HUES64 (cell line): ENCODE results near the gene FAM241B.

Experiments
- H3K27ac ChIP-seq: 2 replicates; pipeline ENCODE4 v1.7.0; 2013; ENCODE audit warnings: low read depth, low read length, inconsistent platforms
- H3K27me3 ChIP-seq: 2 replicates; pipeline ENCODE4 v1.6.1; 2013; ENCODE audit warnings: mild to moderate bottlenecking, low read length; ENCODE audit not compliant: insufficient read depth
- H3K36me3 ChIP-seq: 2 replicates; pipeline ENCODE4 v1.6.1; 2013; ENCODE audit warnings: mild to moderate bottlenecking, low read length; ENCODE audit not compliant: insufficient read depth
- H3K4me1 ChIP-seq: 2 replicates; pipeline ENCODE4 v1.6.1; 2013; ENCODE audit warnings: mild to moderate bottlenecking, low read length, moderate library complexity; ENCODE audit not compliant: insufficient read depth
- H3K4me3 ChIP-seq: 2 replicates; pipeline ENCODE4 v1.5.1; 2013; ENCODE audit warnings: mild to moderate bottlenecking, low read length, moderate library complexity
- H3K9ac ChIP-seq: 2 replicates; pipeline ENCODE4 v1.6.1; 2013; ENCODE audit warnings: mild to moderate bottlenecking, low read depth, low read length
- H3K9me3 ChIP-seq: 2 replicates; pipeline ENCODE4 v1.6.1; 2013; ENCODE audit warnings: low read depth, low read length; ENCODE audit not compliant: insufficient read depth
- WGBS: fragments of 150-250, 120-280 bp; methylation state at CpG from one replicate; pipeline ENCODE4 v1.1.7; 2013; ENCODE audit warnings: missing lambda C conversion rate; 5-methylcytosine and 5-hydroxymethylcytosine counted together

FAM241B gene

GRCh38 chr10:69619626-69620025 is 10.4 kb upstream of the FAM241B start:
- peaks cover 18% of the 10 kb centered on the region; the same call in 1 of the 2 replicates for H3K9me3 ChIP-seq

DNA sequence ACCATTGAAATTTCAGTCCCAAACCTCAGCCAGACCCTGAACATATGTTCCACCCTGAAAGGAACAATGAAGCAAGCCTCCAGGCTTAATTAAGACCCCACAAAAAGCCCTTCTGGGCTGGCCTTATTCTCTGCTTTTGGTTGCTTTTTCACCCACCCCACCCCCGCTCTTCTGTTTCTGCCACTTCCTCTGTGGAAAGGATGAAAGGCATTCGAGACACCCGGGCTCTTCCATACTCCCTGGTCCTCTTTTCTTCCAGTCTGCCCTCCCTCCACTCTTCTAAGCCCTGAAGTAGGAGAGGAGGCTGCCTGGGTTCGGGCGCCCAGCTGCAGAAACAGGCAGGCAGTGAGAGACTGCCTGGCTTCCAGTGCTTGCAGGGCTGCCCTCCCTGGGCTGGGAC is 9.4 kb upstream of the FAM241B start:
- H3K27ac ChIP-seq, result no peak overlapping the region
- peaks cover 17% of the 10 kb centered on the region; the same call in 1 of the 2 replicates for H3K9me3 ChIP-seq
- no peaks in the 10 kb centered on the region for H3K36me3 ChIP-seq
- H3K27me3 ChIP-seq, result no peaks in the 10 kb centered on the region
- no peak overlapping the region for H3K4me3 ChIP-seq
- WGBS, result 57% methylated on average over 5 of the region's 5 CpGs
- no peaks in the 10 kb centered on the region for H3K4me1 ChIP-seq
- H3K9ac ChIP-seq, result no peak overlapping the region

More at GRCh38 chr10:69619626-69620025, 10.4 kb upstream of the FAM241B start:
- WGBS, result 89% methylated on average over 7 of the region's 7 CpGs
- no peaks in the 10 kb centered on the region for H3K4me1 ChIP-seq
- H3K27me3 ChIP-seq, result no peaks in the 10 kb centered on the region
- no peak overlapping the region for H3K27ac ChIP-seq
- H3K9ac ChIP-seq, result no peak overlapping the region
- H3K4me3 ChIP-seq, result no peak overlapping the region
- no peaks in the 10 kb centered on the region for H3K36me3 ChIP-seq

- Histone ChIP-seq H3K9ac (no peak overlapping the region), H3K4me1 (no peaks in the 10 kb centered on the region), H3K4me3 (no peak overlapping the region), H3K36me3 (no peaks in the 10 kb centered on the region), H3K9me3 (peaks cover 17% of the 10 kb centered on the region; the same call in 1 of the 2 replicates), H3K27me3 (peaks cover 17% of the 10 kb centered on the region), H3K27ac (no peak overlapping the region)
- WGBS, result no CpG with 5 or more reads among the region's 2 CpGs
Measured at GRCh38 chr10:69624245-69624786, 5.7 kb upstream of the FAM241B start.

GRCh38 chr10:69626826-69627225 is 3.2 kb upstream of the FAM241B start:
- Histone ChIP-seq H3K4me3 (no peak overlapping the region), H3K36me3 (peaks cover 5% of the 10 kb centered on the region; the same call in 1 of the 2 replicates), H3K27me3 (peaks cover 37% of the 10 kb centered on the region), H3K9me3 (peaks cover 16% of the 10 kb centered on the region; the same call in 1 of the 2 replicates), H3K4me1 (no peaks in the 10 kb centered on the region), H3K27ac (no peak overlapping the region), H3K9ac (no peak overlapping the region)

GRCh38 chr10:69628891-69629290 is 1.2 kb upstream of the FAM241B start:
- H3K27ac ChIP-seq, result no peak overlapping the region
- peaks cover 8% of the 10 kb centered on the region; the same call in 1 of the 2 replicates for H3K9me3 ChIP-seq
- H3K9ac ChIP-seq, result no peak overlapping the region
- no peak overlapping the region for H3K4me3 ChIP-seq
- H3K27me3 ChIP-seq, result peaks cover 37% of the 10 kb centered on the region
- H3K36me3 ChIP-seq, result peaks cover 22% of the 10 kb centered on the region
- no peaks in the 10 kb centered on the region for H3K4me1 ChIP-seq
- 90% methylated on average over 6 of the region's 6 CpGs for WGBS

GRCh38 chr10:69629519-69629896 is 539 bp upstream of the FAM241B start:
- Histone ChIP-seq H3K4me1 (no peaks in the 10 kb centered on the region), H3K36me3 (peaks cover 24% of the 10 kb centered on the region), H3K4me3 (peak overlapping the region; percentile 75), H3K27ac (no peak overlapping the region), H3K9me3 (peaks cover 2% of the 10 kb centered on the region; the same call in 1 of the 2 replicates), H3K27me3 (peaks cover 37% of the 10 kb centered on the region), H3K9ac (no peak overlapping the region; the same call in 1 of the 2 replicates)
- 78% methylated on average over 2 of the region's 2 CpGs for WGBS

GRCh38 chr10:69630651-69631400 is 779 bp downstream of the FAM241B start:
- no peaks in the 10 kb centered on the region for H3K4me1 ChIP-seq
- no peaks in the 10 kb centered on the region for H3K9me3 ChIP-seq
- H3K9ac ChIP-seq, result peak overlapping the region; percentile 77
- WGBS, result 50% methylated on average over 24 of the region's 24 CpGs
- H3K27me3 ChIP-seq, result peaks cover 37% of the 10 kb centered on the region
- H3K36me3 ChIP-seq, result peaks cover 24% of the 10 kb centered on the region
- peak overlapping the region; percentile 75 for H3K4me3 ChIP-seq
- no peak overlapping the region for H3K27ac ChIP-seq

GRCh38 chr10:69631566-69631965 is 1.5 kb downstream of the FAM241B start:
- Histone ChIP-seq H3K36me3 (peaks cover 24% of the 10 kb centered on the region), H3K27ac (no peak overlapping the region), H3K27me3 (peaks cover 37% of the 10 kb centered on the region), H3K4me3 (no peak overlapping the region), H3K9me3 (no peaks in the 10 kb centered on the region), H3K9ac (no peak overlapping the region), H3K4me1 (no peaks in the 10 kb centered on the region)
- 93% methylated on average over 7 of the region's 7 CpGs for WGBS

DNA sequence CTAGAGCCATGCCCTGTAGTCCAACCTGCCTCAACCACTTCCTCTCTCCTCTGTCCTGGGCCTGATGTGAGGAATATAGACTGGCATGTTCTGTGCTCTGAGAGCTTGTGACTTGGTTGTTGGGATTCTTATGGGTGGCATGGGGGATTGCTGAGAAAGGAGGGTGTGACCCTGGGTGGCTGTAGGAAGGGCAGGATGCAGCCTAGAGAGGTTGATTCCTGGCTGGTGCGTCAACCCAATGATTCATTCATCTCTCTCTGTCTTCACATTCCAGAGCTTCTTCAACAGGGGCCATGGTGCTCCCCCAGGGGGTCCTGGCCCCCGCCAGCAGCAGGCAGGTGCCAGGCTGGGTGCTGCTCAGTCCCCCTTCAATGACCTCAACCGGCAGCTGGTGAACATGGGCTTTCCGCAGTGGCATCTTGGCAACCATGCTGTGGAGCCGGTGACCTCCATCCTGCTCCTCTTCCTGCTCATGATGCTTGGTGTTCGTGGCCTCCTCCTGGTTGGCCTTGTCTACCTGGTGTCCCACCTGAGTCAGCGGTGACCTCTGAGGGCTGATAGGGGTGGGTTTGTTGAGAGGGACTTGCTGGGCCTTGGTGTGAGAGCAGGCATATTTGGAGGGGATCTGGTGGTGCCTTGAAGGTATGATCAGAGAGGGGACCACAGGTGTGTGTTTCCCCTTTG is 2.6 kb downstream of the FAM241B start:
- H3K27ac ChIP-seq, result no peak overlapping the region
- H3K9me3 ChIP-seq, result no peaks in the 10 kb centered on the region
- H3K9ac ChIP-seq, result no peak overlapping the region
- H3K4me3 ChIP-seq, result no peak overlapping the region
- 93% methylated on average over 7 of the region's 7 CpGs for WGBS
- H3K36me3 ChIP-seq, result peaks cover 24% of the 10 kb centered on the region
- H3K4me1 ChIP-seq, result no peaks in the 10 kb centered on the region
- peaks cover 33% of the 10 kb centered on the region for H3K27me3 ChIP-seq

DNA sequence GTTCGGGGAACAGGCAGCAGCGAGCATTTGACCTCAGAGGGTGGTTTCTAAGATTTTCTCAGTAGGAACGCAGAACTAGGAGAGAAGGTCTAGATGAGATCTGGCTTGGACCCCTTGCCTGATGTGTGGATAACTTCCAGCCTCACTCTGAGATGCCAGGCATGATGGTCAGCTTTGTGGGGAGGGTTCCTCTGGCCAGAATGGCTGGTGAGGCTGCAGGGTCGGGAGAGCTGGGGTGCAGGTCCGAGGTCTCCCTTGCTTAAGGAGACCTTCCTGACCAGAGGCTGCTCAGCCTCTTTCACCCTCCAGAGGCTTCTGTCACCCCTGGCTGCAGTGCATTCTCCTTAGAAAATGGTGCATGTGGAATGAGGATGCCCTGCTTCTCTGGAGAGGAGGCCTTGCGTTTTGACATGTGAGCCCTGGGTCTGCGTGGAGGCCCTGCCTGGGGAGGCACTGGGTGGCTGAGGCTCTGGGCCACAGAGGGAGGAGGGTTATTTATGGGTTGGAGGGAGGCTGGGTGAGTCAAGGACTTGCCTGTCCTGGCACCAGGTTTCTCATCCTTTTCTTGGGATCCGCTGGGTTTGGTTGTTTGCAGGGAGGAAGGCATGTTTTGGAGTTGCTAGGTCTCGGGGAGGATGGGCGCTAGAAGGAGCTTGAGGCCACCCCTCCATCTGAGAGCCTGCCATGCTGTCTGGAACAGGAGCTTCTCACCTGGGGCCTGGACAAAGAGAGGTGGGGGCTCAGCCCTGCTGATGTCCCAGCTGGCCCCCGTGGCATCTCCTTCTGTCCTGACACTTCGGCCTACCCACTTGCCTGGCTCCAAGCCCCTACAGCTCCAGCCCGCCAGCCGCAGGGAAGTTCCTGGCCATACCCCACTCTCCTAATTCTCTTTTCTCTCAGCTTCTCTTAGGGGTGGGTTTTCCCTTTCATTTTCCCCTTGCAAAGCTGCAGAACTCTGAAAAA is 3.9 kb downstream of the FAM241B start:
- H3K9ac ChIP-seq, result no peak overlapping the region
- H3K36me3 ChIP-seq, result peaks cover 24% of the 10 kb centered on the region
- no peak overlapping the region for H3K4me3 ChIP-seq
- H3K27me3 ChIP-seq, result peaks cover 24% of the 10 kb centered on the region
- H3K4me1 ChIP-seq, result no peaks in the 10 kb centered on the region
- 95% methylated on average over 14 of the region's 14 CpGs for WGBS
- no peak overlapping the region for H3K27ac ChIP-seq
- no peaks in the 10 kb centered on the region for H3K9me3 ChIP-seq
